HG02623 (cell line): ENCODE results near the gene USP47.

Source experiments
- ATAC-seq: cut with Tn5 transposase; IDR thresholded peaks from one replicate; pipeline ENCODE4 v1.9.1; 2021; ENCODE audit warnings: moderate library complexity; ENCODE audit not compliant: unreplicated experiment

The USP47 gene

GRCh38 chr11:11980200-11980599 is 138.4 kb downstream of the USP47 start:
- no peak for ATAC-seq

- ATAC-seq: no peak
Observed at GRCh38 chr11:11980841-11981308, 139.1 kb downstream of the USP47 start.

- ATAC-seq: no peak
Observed at GRCh38 chr11:11981364-11981763, 139.6 kb downstream of the USP47 start.

GRCh38 chr11:11981840-11982239 is 140.1 kb downstream of the USP47 start:
- no peak for ATAC-seq

- ATAC-seq: no peak
Observed at GRCh38 chr11:11982461-11982860, 140.7 kb downstream of the USP47 start.

- no peak for ATAC-seq
Observed at GRCh38 chr11:11982975-11983374, 141.2 kb downstream of the USP47 start.

GRCh38 chr11:11983427-11983826 is 141.7 kb downstream of the USP47 start:
- no peak for ATAC-seq

GRCh38 chr11:11984563-11984962 is 142.8 kb downstream of the USP47 start:
- no peak for ATAC-seq

GRCh38 chr11:11985016-11985715 is 143.4 kb downstream of the USP47 start:
- ATAC-seq: no peak

GRCh38 chr11:11985954-11986949 is 144.5 kb downstream of the USP47 start:
- no peak for ATAC-seq

GRCh38 chr11:11987503-11988022 is 145.8 kb downstream of the USP47 start:
- no peak for ATAC-seq

GRCh38 chr11:11988099-11988651 is 146.4 kb downstream of the USP47 start:
- ATAC-seq: no peak

- no peak for ATAC-seq
Observed at GRCh38 chr11:11988681-11989261, 147.0 kb downstream of the USP47 start.

GRCh38 chr11:11989774-11990744 is 148.3 kb downstream of the USP47 start:
- ATAC-seq: no peak

- no peak for ATAC-seq
Observed at GRCh38 chr11:11992257-11993212, 150.8 kb downstream of the USP47 start.

GRCh38 chr11:11993839-11994238 is 152.1 kb downstream of the USP47 start:
- no peak for ATAC-seq

GRCh38 chr11:11995601-11996000 is 153.8 kb downstream of the USP47 start:
- no peak for ATAC-seq

GRCh38 chr11:11996321-11997048 is 154.7 kb downstream of the USP47 start:
- no peak for ATAC-seq
